Activated CD8-positive, alpha-beta memory T cell treated with anti-CD3 and anti-CD28 coated beads for 1 hour (primary cell): Measurements from ENCODE around the gene SMARCA2.

Experiments used
- DNase-seq, 2 donors: peaks; one replicate each; pipeline ENCODE4 v3.0.0-alpha.2; 2020; ENCODE audit warnings: low read depth in 1 of 2; ENCODE audit errors: extremely low read depth in 1 of 2

Gene SMARCA2

DNA sequence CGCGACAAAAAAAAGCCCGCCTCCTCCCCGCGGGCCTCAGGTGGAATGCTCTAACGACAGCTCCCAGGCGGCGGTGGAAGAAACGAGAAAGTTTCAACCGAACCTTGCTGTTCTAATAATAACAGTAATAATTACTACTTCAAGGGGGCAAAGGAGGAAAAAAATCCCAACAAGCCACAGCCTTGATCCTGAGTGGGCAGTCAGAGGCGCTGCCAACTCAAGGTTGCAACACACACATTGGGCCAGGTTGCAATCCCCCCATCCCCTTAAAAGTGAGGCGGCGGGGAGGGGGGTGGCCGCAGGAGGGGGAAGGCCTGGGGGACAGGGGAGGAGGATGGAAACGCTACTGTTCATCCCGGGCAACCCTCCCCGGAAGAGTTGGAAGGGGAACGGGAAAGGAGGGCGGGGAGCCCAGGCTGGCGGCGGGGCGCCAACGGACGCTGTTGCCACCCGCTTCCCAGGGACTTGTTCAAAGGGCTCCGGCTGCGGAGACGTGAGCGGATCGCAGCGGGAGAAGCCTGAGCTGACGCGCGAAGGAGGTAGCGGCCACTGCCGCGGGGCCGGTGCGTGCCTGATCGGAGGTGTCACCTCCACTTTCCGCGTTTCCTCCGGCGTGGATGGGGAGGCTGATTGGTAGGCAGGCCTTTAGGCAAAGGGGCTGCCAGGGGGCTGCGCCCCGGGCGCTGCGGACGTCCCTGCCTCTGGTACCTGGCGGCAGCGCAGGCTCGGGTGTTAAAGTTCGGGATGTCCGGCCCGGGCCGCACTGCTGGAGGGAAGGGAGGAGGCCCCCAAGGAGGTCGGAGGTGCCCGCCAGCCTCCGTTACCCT is 647 bp downstream of the SMARCA2 start:
- DNase-seq: peak in 1 of 2 donors; percentile 19

DNA sequence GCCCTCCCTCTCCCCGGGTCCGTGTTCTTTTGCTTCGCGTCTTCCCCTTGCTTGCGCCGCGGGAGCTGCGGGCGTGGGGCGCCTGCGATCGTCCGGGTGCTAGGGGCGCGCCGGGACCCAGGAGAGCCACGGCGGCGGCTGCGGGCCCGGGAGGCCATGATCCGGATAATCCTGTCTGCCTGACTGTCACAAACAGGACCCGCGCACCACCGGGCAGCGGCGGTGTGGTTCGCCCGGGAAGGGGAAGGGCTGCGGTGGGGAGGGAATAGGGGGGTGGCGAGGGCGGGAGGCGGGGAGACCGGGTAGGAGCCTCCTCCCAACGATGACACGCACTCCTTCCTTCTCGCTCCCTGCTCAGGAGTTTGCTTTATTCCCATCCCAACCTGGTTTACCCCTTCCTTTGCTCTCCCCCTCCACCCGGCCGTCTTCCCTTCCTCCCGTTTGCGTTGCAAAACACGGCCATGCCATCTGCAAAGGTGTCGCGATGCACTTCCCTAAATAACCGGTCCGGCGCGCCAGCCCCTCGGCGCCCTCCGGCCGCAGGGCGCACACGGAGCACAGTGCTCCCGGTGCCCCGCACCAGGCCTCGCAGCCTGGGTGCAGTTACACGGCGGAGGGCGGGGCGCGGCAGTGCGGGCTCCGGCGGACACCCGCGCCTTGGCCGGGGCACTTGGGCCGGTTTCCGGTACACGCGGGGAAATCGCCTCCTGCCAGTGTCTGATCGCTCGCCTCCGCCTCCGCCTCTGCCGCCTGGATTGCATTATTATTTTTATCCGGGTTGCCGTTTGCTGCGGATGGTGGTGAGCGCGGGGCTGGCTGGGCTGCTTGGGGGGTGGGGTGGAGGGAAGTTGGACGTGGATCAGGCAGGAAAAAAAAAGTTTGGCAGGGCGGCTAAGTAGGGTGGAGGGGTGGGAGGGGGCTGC is 1.5 kb downstream of the SMARCA2 start:
- peak in 1 of 2 donors; percentile 39 for DNase-seq

DNA sequence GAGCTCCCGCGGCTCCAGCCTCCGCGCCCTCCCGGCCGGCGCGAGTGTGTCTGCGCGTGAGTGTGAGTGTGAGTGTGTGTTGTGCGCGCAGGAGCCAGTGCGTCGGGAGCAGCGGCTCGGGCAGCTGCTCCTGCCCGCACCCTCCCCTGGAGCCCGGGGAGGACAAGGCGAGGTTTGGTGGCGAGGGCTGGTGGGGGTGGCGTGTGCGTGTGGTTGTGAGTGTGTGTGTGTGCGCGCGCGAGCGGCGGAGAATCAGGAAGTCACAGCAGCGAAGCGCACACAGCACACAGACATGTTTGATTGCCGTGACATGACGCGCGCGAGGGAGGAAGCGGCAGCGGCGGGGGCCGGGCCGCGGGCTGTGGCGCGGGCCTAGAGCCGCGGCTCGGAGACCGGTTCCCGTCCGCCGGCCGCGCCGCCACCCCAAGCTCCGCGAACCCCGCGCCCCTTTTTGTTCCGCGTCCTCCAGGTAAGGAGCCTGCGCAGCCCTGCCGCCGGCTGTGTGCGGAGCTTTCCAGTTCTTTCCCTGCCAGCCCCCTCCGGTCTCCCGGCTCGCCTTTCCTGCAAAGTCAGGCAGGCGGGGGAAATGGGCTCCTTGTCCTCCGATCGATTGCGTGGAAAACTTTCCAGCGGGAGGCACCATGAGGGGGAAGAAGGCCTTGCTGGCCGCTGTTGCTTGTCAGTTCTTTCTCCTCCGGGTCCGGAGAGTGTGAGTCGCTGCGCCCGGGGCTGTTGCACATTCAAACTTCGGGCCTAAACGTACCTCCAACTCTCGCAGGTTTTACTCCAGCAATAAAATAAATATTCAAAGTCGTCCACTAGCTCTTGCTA is 2.4 kb downstream of the SMARCA2 start:
- peak; percentile 51 to 60 for DNase-seq

DNA sequence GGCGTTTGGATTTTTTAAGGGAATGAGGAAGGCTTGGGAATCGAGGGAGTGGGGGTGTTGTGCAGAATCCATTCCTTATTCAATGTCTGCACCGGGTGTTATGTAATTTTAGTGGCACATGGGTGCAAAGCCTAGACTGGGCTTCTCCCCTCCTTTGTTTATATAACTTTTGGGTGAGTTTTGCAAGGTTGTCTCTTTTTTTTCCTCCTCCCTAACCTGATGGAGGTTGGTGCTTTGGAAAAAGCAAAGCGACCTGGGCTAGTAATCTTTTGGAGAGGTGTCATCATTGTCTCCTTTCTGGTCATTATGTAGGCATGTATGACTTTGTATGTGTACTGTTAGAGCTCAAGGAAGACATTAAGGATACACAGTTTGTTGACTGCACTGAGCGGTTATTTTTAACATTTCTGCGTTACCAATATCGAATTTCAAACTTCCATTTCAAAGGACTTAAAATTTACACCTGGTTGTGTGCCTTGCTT is 3.1 kb downstream of the SMARCA2 start:
- DNase-seq: no peak

DNA sequence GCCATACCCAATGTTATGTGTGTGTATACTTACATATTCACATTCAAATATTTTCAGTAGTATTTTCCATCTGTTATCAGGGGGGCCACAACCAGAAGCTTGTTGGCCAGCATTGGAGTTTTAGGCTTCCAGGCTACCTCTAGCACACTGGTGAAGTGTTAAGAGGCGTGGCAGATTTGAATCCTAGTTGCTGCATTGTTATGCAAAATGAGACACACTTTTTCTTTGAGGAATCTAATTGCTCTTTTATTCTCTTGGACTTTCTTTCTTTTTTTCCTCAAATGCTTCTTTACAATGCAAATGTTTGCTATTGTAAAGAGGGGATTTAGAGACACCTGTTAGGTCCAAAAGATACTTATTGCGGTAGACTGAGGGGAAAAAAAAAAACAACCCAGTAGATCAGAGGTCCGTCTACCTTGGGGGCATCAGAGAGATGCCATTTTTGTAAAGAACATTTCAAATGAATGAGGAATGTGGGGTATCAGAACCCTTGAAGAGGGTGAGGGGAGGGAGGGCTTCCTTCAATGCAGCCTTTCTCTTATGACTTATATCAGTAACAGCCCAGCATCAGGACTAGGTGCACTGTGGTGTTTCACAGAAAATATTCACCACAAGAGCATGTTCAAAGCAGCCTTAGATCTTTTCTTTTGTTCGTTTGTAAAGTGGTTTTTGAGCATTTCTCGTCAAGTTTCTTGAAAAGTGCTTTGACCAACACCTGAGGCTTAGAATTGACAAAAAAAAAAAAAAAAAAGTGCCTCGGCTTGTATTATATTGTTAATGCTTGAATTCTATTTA is 3.8 kb downstream of the SMARCA2 start:
- DNase-seq: no peak

DNA sequence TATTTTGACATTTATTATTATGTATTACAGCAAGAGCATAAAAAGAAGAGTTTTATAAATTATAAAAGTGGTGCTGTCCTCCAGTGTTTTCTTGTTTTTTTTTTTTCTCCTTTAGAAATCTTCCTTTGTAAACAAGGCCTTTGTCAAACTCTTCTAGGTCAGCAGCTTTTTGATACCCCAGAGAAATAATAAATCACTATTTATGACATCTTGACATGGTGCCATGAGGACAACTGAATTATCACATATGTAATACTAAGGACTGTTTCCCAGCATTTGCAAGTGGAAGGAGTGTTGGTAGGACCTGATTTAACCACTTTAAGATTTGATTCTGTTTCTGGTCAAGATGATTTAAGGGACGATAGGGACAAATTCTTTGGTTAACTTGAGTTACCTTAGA is 4.6 kb downstream of the SMARCA2 start:
- DNase-seq: no peak

DNA sequence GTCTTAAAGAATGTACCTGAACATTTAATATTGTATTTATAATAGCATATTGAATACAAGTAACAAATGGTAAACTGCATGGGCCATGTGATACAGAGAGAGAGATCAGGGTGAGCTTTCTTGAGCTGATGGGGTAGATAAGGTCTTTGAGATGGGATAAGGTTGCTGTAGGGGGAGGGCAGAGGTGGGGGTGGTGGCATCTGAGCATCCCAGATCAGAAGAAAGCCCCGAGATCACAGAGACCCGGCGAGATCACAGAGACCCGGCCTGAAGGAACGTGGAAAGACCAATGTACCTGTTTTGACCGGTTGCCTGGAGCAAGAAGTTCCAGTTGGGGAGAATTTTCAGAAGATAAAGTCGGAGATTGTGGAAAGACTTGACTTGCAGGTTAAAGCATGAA is 6.6 kb downstream of the SMARCA2 start:
- no peak for DNase-seq

DNA sequence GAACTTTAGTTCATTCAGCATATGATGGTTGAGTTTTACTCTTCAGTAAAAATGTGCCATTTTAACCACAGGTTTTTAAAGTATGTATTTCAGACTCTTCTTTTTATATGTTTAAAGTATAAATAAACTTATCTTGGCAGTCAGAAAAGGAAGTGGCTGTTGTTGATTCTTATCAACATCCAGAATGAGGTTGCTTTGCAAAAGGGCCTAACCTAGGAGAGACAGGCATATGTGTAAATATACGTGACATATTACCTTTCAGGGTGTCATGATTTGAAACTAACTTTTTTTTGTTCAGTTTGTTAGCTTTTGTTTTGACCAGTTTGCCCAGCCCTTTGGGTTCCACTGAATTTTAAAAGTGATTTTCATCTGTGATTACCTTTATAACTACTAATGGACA is 7.4 kb downstream of the SMARCA2 start:
- no peak for DNase-seq

DNA sequence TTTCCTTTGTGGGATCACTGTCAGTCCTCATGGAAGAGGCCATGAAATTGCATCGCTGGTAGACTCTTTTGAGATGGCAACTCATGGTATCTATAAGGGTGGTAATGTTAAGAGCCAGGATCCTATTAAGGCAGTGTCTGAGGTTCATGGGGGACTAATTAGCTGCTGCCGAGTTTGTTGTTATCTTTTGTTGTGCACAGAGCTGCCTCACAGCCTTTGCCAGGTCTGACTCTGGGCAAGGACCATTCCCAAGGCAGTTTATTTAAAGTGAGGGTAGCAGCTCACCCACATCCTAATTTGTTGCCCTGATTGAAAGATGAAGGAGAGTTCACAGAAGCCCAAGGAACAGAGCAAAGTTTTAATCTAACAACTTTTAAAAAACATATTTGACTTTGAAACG is 7.9 kb downstream of the SMARCA2 start:
- no peak for DNase-seq

DNA sequence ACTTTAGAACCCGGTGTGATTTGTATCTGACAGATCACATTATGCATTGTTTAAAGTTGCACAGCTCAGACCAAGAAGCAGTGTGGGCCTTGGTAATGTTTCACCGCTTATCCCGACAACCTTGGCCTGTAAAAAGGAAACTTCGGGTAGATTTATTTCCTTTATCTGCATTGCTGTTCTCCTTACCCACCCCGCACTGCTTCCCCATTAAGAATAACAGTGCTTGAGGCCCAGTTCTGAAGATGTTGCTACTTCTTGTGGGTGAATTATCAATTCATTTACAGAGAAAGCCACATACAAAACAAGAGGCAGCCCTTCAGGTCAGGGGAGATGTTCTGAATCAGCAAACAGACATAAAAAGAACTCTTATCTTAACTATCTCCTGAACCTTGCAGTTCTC is 8.4 kb downstream of the SMARCA2 start:
- no peak for DNase-seq

DNA sequence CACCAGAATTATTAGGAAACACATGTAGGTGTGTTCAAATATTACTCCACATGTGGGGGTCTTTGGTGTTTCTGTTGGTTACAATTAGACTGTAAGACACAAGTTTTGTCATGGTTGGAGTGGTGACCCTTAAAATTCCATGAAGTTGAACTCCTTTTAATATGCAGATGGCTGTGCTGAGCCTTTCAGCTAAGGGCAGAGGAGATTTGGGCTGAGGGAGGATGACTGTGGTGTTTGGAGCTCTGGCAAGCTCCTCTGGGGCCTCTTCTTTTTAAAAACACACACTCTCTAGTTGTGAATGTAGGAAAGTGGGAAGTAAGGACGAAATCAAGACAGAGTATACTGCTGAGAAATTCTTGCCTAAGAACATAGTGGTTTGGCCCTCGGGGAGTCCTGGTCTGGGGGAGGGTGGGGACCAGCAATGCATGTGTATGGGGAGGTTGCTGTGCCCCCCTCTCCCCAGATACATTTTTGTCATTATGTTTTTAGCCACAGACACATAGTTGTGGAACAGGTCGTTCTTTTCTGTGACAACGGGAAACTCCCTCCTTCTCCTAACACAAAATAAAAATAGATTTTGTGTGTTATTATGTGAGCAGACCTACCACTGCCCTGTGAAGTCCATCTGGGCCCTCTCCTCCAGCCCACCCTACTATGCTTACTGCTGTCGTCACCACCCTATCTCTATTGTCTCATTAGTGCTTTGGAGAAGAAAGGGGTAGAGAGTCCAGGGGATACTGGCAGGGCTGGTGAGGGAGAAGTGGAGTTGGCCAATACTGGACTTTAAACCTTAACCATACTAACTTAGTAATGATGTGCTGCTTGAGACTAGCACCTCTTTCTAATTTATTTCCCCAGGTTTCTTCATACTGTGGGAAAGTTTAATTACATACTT is 10.0 kb downstream of the SMARCA2 start:
- no peak for DNase-seq

DNA sequence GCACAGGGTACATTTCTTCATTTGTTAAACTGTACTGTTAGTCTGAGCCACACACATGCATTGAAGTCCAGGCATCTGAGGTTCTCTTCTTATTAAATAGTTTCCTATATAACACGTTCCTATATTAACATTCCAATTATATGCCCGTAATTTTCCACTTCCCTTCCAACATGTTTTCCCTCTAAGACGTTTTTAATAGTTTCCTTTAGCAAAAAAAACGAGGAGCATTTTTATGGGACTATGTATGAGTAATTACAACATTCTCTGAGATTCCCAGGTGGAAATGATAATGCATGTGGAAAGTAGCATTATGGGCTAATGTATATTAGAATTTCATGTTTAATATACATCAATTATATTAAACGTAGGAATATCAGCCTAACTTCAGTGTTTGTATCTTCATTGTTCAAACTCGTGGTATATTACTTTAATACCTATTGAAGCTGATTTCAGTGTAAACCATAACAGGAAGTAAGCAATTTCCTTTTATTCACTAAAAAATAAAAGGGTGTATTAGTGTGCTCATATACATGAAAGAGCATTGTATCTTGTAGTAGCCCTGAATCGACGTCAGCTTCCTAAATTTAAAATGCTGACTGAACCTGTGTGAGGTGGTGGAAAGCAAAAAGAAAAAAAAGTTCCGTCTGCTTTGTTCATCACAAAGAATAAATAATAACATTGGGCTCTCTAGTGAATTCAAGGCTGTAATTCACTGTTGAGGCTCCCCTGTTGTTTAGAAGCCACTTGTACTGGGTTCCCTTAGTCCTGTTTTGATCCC is 11.3 kb downstream of the SMARCA2 start:
- DNase-seq: no peak

DNA sequence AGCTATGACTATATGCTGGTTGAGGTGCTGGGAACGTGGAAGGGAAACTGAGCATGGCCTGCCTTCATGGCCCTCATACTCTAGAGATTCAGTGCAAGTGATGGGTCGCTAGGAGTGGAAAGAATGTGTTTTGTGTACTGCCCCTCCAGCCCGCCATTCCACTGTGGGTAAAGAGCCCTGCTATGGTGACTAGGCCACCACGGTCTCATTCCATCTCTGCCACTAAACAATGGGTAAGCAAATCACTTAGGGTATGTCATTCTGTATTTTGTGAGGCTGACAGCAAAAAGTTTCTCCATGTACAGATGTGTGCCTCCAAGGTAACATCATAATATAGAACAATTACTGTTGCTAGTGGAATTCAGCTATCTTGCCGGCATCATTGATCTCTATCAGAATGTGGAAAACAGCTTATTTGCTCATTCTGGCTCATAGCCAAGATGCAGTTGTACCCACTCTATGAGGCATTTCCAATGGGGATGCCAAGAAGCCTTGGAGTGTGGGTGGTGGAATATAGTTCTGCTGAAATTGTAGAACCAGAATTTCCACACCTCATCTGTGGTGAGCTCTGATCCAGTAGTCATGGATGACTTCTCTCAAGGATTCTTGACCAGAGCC is 12.5 kb downstream of the SMARCA2 start:
- DNase-seq: no peak

DNA sequence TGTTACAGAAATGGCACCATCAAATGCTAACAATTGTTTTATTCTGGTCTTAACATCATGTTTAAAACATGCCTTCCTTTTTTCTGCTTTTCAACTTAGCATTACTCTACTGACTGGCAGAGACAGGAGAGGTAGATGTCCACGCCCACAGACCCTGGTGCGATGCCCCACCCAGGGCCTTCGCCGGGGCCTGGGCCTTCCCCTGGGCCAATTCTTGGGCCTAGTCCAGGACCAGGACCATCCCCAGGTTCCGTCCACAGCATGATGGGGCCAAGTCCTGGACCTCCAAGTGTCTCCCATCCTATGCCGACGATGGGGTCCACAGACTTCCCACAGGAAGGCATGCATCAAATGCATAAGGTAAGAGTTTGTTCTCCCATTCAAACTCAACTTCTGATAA is 13.7 kb downstream of the SMARCA2 start:
- no peak for DNase-seq

DNA sequence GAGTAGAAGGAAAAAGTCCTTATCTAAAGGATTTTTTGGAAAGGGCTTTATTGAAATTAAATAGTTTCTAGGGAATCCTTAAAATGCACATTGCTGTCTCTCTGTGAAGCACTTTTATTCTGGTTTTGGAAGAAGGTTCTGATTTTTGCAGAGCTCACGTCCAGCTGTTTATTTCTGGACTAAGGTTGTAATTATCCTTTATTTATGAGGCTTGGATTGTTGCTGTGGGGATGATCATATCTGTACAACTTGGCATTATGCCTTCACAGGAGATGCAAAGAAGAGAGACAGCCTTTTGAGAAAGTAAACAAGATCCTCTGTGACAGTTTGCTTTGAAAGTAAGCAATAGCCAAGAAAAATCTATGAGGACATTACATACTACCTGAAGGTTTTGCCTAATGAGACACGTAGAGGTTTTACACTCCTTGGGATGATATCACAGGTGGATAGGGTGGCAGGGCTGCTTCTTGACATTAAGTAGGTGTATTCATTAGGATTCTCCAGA is 14.6 kb downstream of the SMARCA2 start:
- no peak for DNase-seq

DNA sequence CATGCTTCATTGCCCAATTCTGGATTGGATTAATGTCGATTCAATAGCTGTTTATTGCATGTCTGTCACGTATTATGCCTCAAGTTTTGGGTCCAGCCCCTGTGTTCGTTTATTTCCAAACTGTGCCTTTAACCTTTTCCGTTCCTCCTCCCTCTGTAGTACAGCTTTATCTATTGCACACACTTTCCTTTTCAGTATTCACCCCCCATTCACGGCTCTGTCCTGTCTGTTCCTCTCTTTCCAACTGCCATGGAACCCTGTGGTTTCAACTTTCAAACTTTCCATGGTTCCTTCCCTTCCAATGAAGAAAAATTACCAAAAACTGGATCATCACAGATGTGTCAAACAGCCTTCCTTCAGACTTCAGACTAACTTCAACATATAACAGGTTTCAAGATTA is 17.1 kb downstream of the SMARCA2 start:
- DNase-seq: no peak

DNA sequence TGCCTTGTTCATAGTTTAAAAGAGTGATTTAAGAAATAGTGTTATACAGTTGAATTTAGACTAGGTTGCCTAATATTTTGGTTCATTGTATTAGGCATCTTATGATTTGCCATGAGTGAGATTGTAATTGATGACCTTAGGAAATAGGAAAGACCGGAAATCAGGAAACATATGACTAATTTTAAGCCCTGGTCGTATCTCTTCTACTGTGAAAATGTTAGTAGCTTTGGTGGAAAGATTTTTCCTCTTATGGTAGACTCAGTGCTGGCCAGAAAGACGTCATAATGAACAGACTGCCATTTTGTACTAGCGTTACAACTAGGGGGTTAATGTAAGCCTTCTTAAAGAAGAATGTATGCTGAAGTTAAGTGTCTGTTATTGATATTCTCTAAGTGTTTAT is 21.7 kb downstream of the SMARCA2 start:
- DNase-seq: no peak
